WTC11 (cell line): ENCODE data around the gene TMCC2. TPM values are rescaled to one million over a fixed set of nuclear protein-coding genes. Genes with fewer than 3 reads are reported as not detected.

Experiments used
- ATAC-seq: fragments of 200-7000 bp; cut with Tn5 transposase; 2 replicates; pipeline ENCODE4 v1.10.0; 2021; ENCODE audit warnings: mild to moderate bottlenecking, moderate library complexity
- CTCF ChIA-PET: fragments of 300-600 bp; sonication (Branson Sonifier 250); formaldehyde crosslinking; loops from one replicate; lab custom pipeline; 2021; ENCODE audit warnings: antibody characterized with exemption; lab: Charles Lee
- POLR2A ChIA-PET: fragments of 350-600 bp; sonication (Branson Sonifier 250); formaldehyde crosslinking; loops from one replicate; lab custom pipeline; 2021; ENCODE audit warnings: antibody characterized with exemption; lab: Charles Lee
- DNase-seq: peaks from one replicate; pipeline ENCODE4 v3.0.0; 2021; ENCODE audit warnings: low spot score
- H3K27ac Mint-ChIP-seq: 2 replicates; pipeline ENCODE4 v1.8.0; 2021; ENCODE audit warnings: mixed read lengths
- H3K27me3 Mint-ChIP-seq: 2 replicates; pipeline ENCODE4 v1.8.0; 2021; ENCODE audit warnings: low read depth, mild to moderate bottlenecking, moderate library complexity, mixed read lengths
- H3K36me3 Mint-ChIP-seq: 2 replicates; pipeline ENCODE4 v1.8.0; 2021; ENCODE audit warnings: mixed read lengths
- H3K4me1 Mint-ChIP-seq: 2 replicates; pipeline ENCODE4 v1.8.0; 2022; ENCODE audit warnings: mixed read lengths
- H3K4me3 Mint-ChIP-seq: 2 replicates; pipeline ENCODE4 v1.8.0; 2021; ENCODE audit warnings: mild to moderate bottlenecking, moderate library complexity, mixed read lengths
- H3K9me3 Mint-ChIP-seq: 2 replicates; pipeline ENCODE4 v1.8.0; 2021; ENCODE audit warnings: mixed read lengths
- AFF4 ChIP-seq: sonication (generic); formaldehyde crosslinking; IDR thresholded peaks from 2 replicates; pipeline ENCODE4 v1.8.1; 2023; ENCODE audit warnings: mild to moderate bottlenecking, missing genetic modification reagents, borderline replicate concordance
- ATF3 ChIP-seq: sonication (generic); formaldehyde crosslinking; conservative IDR thresholded peaks from 2 replicates; pipeline ENCODE4 v1.8.1; 2022; ENCODE audit warnings: mild to moderate bottlenecking, missing genetic modification reagents
- ATF6 ChIP-seq: sonication (generic); formaldehyde crosslinking; IDR thresholded peaks from 2 replicates; pipeline ENCODE4 v1.8.1; 2023; ENCODE audit warnings: mild to moderate bottlenecking, missing genetic modification reagents
- E2F1 ChIP-seq: sonication (generic); formaldehyde crosslinking; IDR thresholded peaks from 2 replicates; pipeline ENCODE4 v1.8.0; 2022; ENCODE audit warnings: mild to moderate bottlenecking, missing genetic modification reagents
- ELF4 ChIP-seq: sonication (generic); formaldehyde crosslinking; IDR thresholded peaks from 2 replicates; pipeline ENCODE4 v1.8.1; 2022; ENCODE audit warnings: low read depth, mild to moderate bottlenecking, moderate library complexity, missing genetic modification reagents
- ERG ChIP-seq: fragments of 250-450 bp; sonication (Bioruptor Pico); IDR thresholded peaks from 2 replicates; pipeline ENCODE4 v1.8.0; 2021; ENCODE audit warnings: mild to moderate bottlenecking
- GRHL2 ChIP-seq: fragments of 250-450 bp; sonication (Bioruptor Pico); IDR thresholded peaks from 2 replicates; pipeline ENCODE4 v1.8.0; 2022; ENCODE audit warnings: mild to moderate bottlenecking, moderate library complexity; ENCODE audit not compliant: insufficient replicate concordance, severe bottlenecking
- JUN ChIP-seq: sonication (generic); formaldehyde crosslinking; IDR thresholded peaks from 2 replicates; pipeline ENCODE4 v1.8.0; 2023; ENCODE audit warnings: mild to moderate bottlenecking, missing genetic modification reagents
- NFE2L1 ChIP-seq: sonication (generic); formaldehyde crosslinking; IDR thresholded peaks from 2 replicates; pipeline ENCODE4 v1.8.1; 2023; ENCODE audit warnings: missing genetic modification reagents
- OVOL2 ChIP-seq: fragments of 250-450 bp; sonication (Bioruptor Pico); IDR thresholded peaks from 2 replicates; pipeline ENCODE4 v1.9.0; 2021; ENCODE audit warnings: mild to moderate bottlenecking, borderline replicate concordance
- RORB ChIP-seq: fragments of 250-450 bp; sonication (Bioruptor Pico); IDR thresholded peaks from 2 replicates; pipeline ENCODE4 v1.9.0; 2021; ENCODE audit warnings: mild to moderate bottlenecking
- SMAD3 ChIP-seq: sonication (generic); formaldehyde crosslinking; IDR thresholded peaks from 2 replicates; pipeline ENCODE4 v1.8.0; 2022; ENCODE audit warnings: missing genetic modification reagents, mild to moderate bottlenecking, borderline replicate concordance
- ZBTB21 ChIP-seq: sonication (generic); formaldehyde crosslinking; IDR thresholded peaks from 2 replicates; pipeline ENCODE4 v1.8.1; 2023; ENCODE audit warnings: mild to moderate bottlenecking, missing genetic modification reagents, borderline replicate concordance
- ZBTB43 ChIP-seq: sonication (generic); formaldehyde crosslinking; IDR thresholded peaks from 2 replicates; pipeline ENCODE4 v1.8.1; 2023; ENCODE audit warnings: mild to moderate bottlenecking, missing genetic modification reagents
- ZNF138 ChIP-seq: sonication (generic); formaldehyde crosslinking; conservative IDR thresholded peaks from 2 replicates; pipeline ENCODE4 v1.8.1; 2022; ENCODE audit warnings: mild to moderate bottlenecking, moderate library complexity, missing genetic modification reagents
- ZNF232 ChIP-seq: sonication (generic); formaldehyde crosslinking; IDR thresholded peaks from 2 replicates; pipeline ENCODE4 v1.8.0; 2022; ENCODE audit warnings: mild to moderate bottlenecking, missing genetic modification reagents
- ZNF317 ChIP-seq: sonication (generic); formaldehyde crosslinking; IDR thresholded peaks from 2 replicates; pipeline ENCODE4 v1.8.1; 2023; ENCODE audit warnings: low read depth, mild to moderate bottlenecking, moderate library complexity, missing genetic modification reagents, borderline replicate concordance
- ZNF532 ChIP-seq: fragments of 250-450 bp; sonication (Bioruptor Pico); IDR thresholded peaks from 2 replicates; pipeline ENCODE4 v1.9.0; 2021; ENCODE audit warnings: mild to moderate bottlenecking, borderline replicate concordance
- total RNA-seq: library from RNA; stranded (reverse); gene quantifications from 3 replicates; pipeline ENCODE4 v1.2.3, GENCODE V29; 2021

TMCC2 gene
- total RNA-seq, 1 experiment from 2014 or later = 9.5 TPM

GRCh38 chr1:205321162-205321958 is 93.6 kb downstream of the TMCC2 start, which contains the start of gene NUAK2 (continued):
- 0 out of 2 replicates have a peak, but pooled peaks have one; percentile 27 for TF ChIP-seq ZNF232 (CRISPR knock-in tag)
- TF ChIP-seq GRHL2 (CRISPR knock-in tag) = no peak
- peak; percentile 77; the same call in 1 of the 2 replicates for TF ChIP-seq NFE2L1 (CRISPR knock-in tag)
- TF ChIP-seq, all 79 proteins: peak for 26

- H3K27me3 Mint-ChIP-seq = peaks cover 38% of the 10 kb centered on the region
- H3K4me1 Mint-ChIP-seq = peaks cover 54% of the 10 kb centered on the region
- H3K36me3 Mint-ChIP-seq = peaks cover 19% of the 10 kb centered on the region
- DNase-seq (no peak), ATAC-seq (no peak)
- H3K27ac Mint-ChIP-seq = peak overlapping the region; percentile 32; the same call in 1 of the 2 replicates
- H3K9me3 Mint-ChIP-seq = no peaks in the 10 kb centered on the region
- ChIA-PET CTCF (interaction anchor here (0.8 to 13.8 kb wide), 8 partner anchors 14 to 260 kb away, joined by 3 to 684 read pairs (median 8); no protein-coding TSS in a partner anchor), POLR2A (interaction anchor here (0.6 to 10.5 kb wide), 12 partner anchors 9 to 126 kb away, joined by 3 to 186 read pairs (median 4); no protein-coding TSS in a partner anchor)
- TF ChIP-seq ERG = no peak
- TF ChIP-seq E2F1 (CRISPR knock-in tag) = no peak
- no peak for TF ChIP-seq JUN (CRISPR knock-in tag)
- no peak for TF ChIP-seq ELF4 (CRISPR knock-in tag)
- no peak for TF ChIP-seq ZBTB21 (CRISPR knock-in tag)
- no peak for TF ChIP-seq RORB
- no peak for TF ChIP-seq SMAD3 (CRISPR knock-in tag)
- TF ChIP-seq ZBTB43 (CRISPR knock-in tag) = no peak
- TF ChIP-seq ATF6 (CRISPR knock-in tag) = no peak
- TF ChIP-seq OVOL2 = no peak
- no peak for TF ChIP-seq ZNF138 (CRISPR knock-in tag)
- TF ChIP-seq ZNF532 (CRISPR knock-in tag) = no peak
- TF ChIP-seq ZNF317 = no peak
- TF ChIP-seq AFF4 = no peak
- TF ChIP-seq ATF3 = no peak
- H3K4me3 Mint-ChIP-seq = no peak overlapping the region
Measured at GRCh38 chr1:205321959-205322283, 94.2 kb downstream of the TMCC2 start.
